Activated CD8-positive, alpha-beta memory T cell treated with anti-CD3 and anti-CD28 coated beads for 36 hours (primary cell): ENCODE measurements around the gene KCNS3. TPM values are rescaled to one million over a fixed set of nuclear protein-coding genes. Genes with fewer than 3 reads are reported as not detected.

Source experiments
- CTCF ChIA-PET: fragments of 350-600 bp; sonication (Branson Sonifier 250); formaldehyde crosslinking; loops from one replicate; lab custom pipeline; 2021; ENCODE audit warnings: antibody characterized with exemption; lab: Charles Lee
- POLR2A ChIA-PET: fragments of 350-600 bp; sonication (Branson Sonifier 250); formaldehyde crosslinking; loops from one replicate; lab custom pipeline; 2021; ENCODE audit warnings: antibody characterized with exemption; lab: Charles Lee
- total RNA-seq, 2 experiments: library from RNA; stranded (reverse); gene quantifications; one replicate each; pipeline ENCODE4 v1.2.3, GENCODE V29; 2021

Gene KCNS3
- total RNA-seq, 2 experiments from 2014 or later = not detected

GRCh38 chr2:17873021-17873420 is 5.4 kb upstream of the KCNS3 start:
- ChIA-PET CTCF (no interaction called here), POLR2A (no interaction called here)

GRCh38 chr2:17876590-17876989 is 1.9 kb upstream of the KCNS3 start:
- ChIA-PET CTCF (no interaction called here), POLR2A (no interaction called here)

- POLR2A ChIA-PET = no interaction called here
- CTCF ChIA-PET = no interaction called here
Measured at GRCh38 chr2:17877811-17878280, 621 bp upstream of the KCNS3 start.

GRCh38 chr2:17879137-17879912 is 858 bp downstream of the KCNS3 start:
- ChIA-PET POLR2A (no interaction called here), CTCF (no interaction called here)

GRCh38 chr2:17879913-17880274 is 1.4 kb downstream of the KCNS3 start:
- ChIA-PET POLR2A (no interaction called here), CTCF (no interaction called here)

- ChIA-PET CTCF (no interaction called here), POLR2A (no interaction called here)
Measured at GRCh38 chr2:17892770-17893534, 14.5 kb downstream of the KCNS3 start.

- POLR2A ChIA-PET = no interaction called here
- CTCF ChIA-PET = no interaction called here
Measured at GRCh38 chr2:17894005-17894404, 15.5 kb downstream of the KCNS3 start.

GRCh38 chr2:17894556-17894955 is 16.1 kb downstream of the KCNS3 start:
- ChIA-PET POLR2A (no interaction called here), CTCF (no interaction called here)

GRCh38 chr2:17899871-17900270 is 21.4 kb downstream of the KCNS3 start:
- CTCF ChIA-PET = no interaction called here
- POLR2A ChIA-PET = no interaction called here

GRCh38 chr2:17901246-17901645 is 22.8 kb downstream of the KCNS3 start:
- ChIA-PET POLR2A (no interaction called here), CTCF (no interaction called here)

- ChIA-PET POLR2A (no interaction called here), CTCF (no interaction called here)
Measured at GRCh38 chr2:17910980-17911379, 32.5 kb downstream of the KCNS3 start.

- POLR2A ChIA-PET = no interaction called here
- CTCF ChIA-PET = no interaction called here
Measured at GRCh38 chr2:17911491-17912260, 33.2 kb downstream of the KCNS3 start.

GRCh38 chr2:17912266-17912691 is 33.8 kb downstream of the KCNS3 start:
- CTCF ChIA-PET = no interaction called here
- POLR2A ChIA-PET = no interaction called here

- ChIA-PET CTCF (no interaction called here), POLR2A (no interaction called here)
Measured at GRCh38 chr2:17915099-17915498, 36.6 kb downstream of the KCNS3 start.

- CTCF ChIA-PET = no interaction called here
- POLR2A ChIA-PET = no interaction called here
Measured at GRCh38 chr2:17915811-17916518, 37.5 kb downstream of the KCNS3 start.

GRCh38 chr2:17916584-17916983 is 38.1 kb downstream of the KCNS3 start:
- ChIA-PET CTCF (no interaction called here), POLR2A (no interaction called here)

- CTCF ChIA-PET = no interaction called here
Measured at GRCh38 chr2:17918789-17919188, 40.3 kb downstream of the KCNS3 start.

GRCh38 chr2:17930773-17931172 is 52.3 kb downstream of the KCNS3 start:
- ChIA-PET POLR2A (no interaction called here), CTCF (no interaction called here)

More at GRCh38 chr2:17918789-17919188, 40.3 kb downstream of the KCNS3 start:
- POLR2A ChIA-PET = no interaction called here

- ChIA-PET POLR2A (no interaction called here), CTCF (no interaction called here)
Measured at GRCh38 chr2:17933256-17933655, 54.8 kb downstream of the KCNS3 start.

GRCh38 chr2:17934721-17935120 is 56.3 kb downstream of the KCNS3 start:
- CTCF ChIA-PET = no interaction called here
- POLR2A ChIA-PET = no interaction called here
